ENCODE measurements around the gene SEMA6A.

- no peak for TF ChIP-seq CTCF (IDR thresholded peaks at IDR 0.05 in 2 of 3, conservative IDR thresholded peaks at IDR 0.05 in 1 of 3; ENCODE audit: insufficient read depth in 2 of 3, low read depth in 1 of 3, low read length in 3 of 3)
- no peak for TF ChIP-seq IRF1 (CRISPR knock-in tag; IDR thresholded peaks at IDR 0.05; ENCODE audit: borderline replicate concordance)
- no peak for TF ChIP-seq KAT7 (CRISPR knock-in tag; IDR thresholded peaks at IDR 0.05; ENCODE audit: borderline replicate concordance)
- TF ChIP-seq POLR2A (conservative IDR thresholded peaks at IDR 0.05), result no peak
- TF ChIP-seq HDAC2 (IDR thresholded peaks at IDR 0.05), result no peak
- TF ChIP-seq HDGF (IDR thresholded peaks at IDR 0.05), result no peak
- TF ChIP-seq HLTF (IDR thresholded peaks at IDR 0.05), result no peak
- no peak for TF ChIP-seq E2F4 (CRISPR knock-in tag; IDR thresholded peaks at IDR 0.05; ENCODE audit: low read depth)
These were observed 100.9 kb downstream of the SEMA6A start for GRCh38 chr5:116473706-116474105.

All from K562 (cell line).